Measurements from ENCODE around the gene XPNPEP3. TPM values are rescaled to one million over a fixed set of nuclear protein-coding genes. Genes with fewer than 3 reads are reported as not detected.

XPNPEP3 gene
- total and polyA plus RNA-seq, 2 of the 4 experiments (the other 2 are of a cell fraction): 9.3 to 10.9 TPM

- Histone ChIP-seq H2BK120ac (ENCODE audit: low read depth, low read length) (no peak overlapping the region), H2BK20ac (ENCODE audit: low read depth, low read length) (no peak overlapping the region), H3K18ac (ENCODE audit: low read depth, low read length) (no peak overlapping the region), H3K79me1 (ENCODE audit: low read depth in 1 of 2, low read length in 2 of 2) (no peaks in the 10 kb centered on the region; a peak in 1 of 4 replicates), H4K20me1 (ENCODE audit: insufficient read depth, low read length) (no peaks in the 10 kb centered on the region), H2AK9ac (replicated peaks; ENCODE audit: low read depth, low read length, poor library complexity) (no peak overlapping the region), H3K4me3 (ENCODE audit: insufficient read depth, low read depth, low read length) (no peak overlapping the region), H3K56ac (ENCODE audit: extremely low read depth, insufficient read depth, low read length) (no peak overlapping the region), H2AFZ (replicated peaks; ENCODE audit: low read length, poor library complexity) (no peak overlapping the region), H3K9me3 (ENCODE audit: control insufficient read depth, insufficient read depth, low read length) (no peaks in the 10 kb centered on the region), H3K36me3 (ENCODE audit: control insufficient read depth, insufficient read depth, low read length) (peaks cover 32% of the 10 kb centered on the region), H4K91ac (ENCODE audit: insufficient read depth, low read depth, low read length) (no peak overlapping the region), H3K14ac (replicated peaks; ENCODE audit: low read depth, low read length) (no peak overlapping the region), H3K4ac (ENCODE audit: low read depth, low read length) (no peak overlapping the region), H3K4me1 (ENCODE audit: control insufficient read depth, insufficient read depth, low read length) (peaks cover 1% of the 10 kb centered on the region), H3K9me1 (ENCODE audit: insufficient read depth, low read length) (no peaks in the 10 kb centered on the region; the same call in 1 of the 2 replicates), H3K4me2 (ENCODE audit: low read depth, low read length) (no peak overlapping the region), H4K8ac (ENCODE audit: low read depth in 2 of 2, low read length in 2 of 2) (no peak overlapping the region), H2BK5ac (ENCODE audit: low read depth, low read length, poor library complexity, severe bottlenecking) (no peak overlapping the region), H3K27ac (ENCODE audit: insufficient read depth, low read length) (no peak overlapping the region), H2BK15ac (ENCODE audit: low read depth, low read length) (no peak overlapping the region), H4K5ac (ENCODE audit: low read depth, low read length) (no peak overlapping the region), H3K9ac (ENCODE audit: low read depth, low read length) (no peak overlapping the region), H2AK5ac (ENCODE audit: low read depth, low read length) (no peak overlapping the region), H3K27me3 (ENCODE audit: control insufficient read depth, insufficient read depth, low read length) (no peaks in the 10 kb centered on the region), H3K23ac (ENCODE audit: low read depth, low read length) (no peak overlapping the region)
- TF ChIP-seq RAD21 (IDR thresholded peaks at IDR 0.05; ENCODE audit: low read length) (no peak), NFE2L2 (IDR thresholded peaks at IDR 0.05; ENCODE audit: low read depth, low read length) (no peak)
- dilution Hi-C loops (cut with HindIII; ENCODE audit: low sequenced_read_pairs, unreplicated experiment) (no loop called here), in situ Hi-C loops (cut with MboI; ENCODE audit: low sequenced_read_pairs) (no loop called here), intact Hi-C loops (cut with micrococcal nuclease) (no loop called here)
- ChIA-PET POLR2A (ENCODE audit: unreplicated experiment) (no interaction called here), CTCF (no interaction called here)
- BruUV-seq (replicated peaks): no TSS peak
- DNase-seq (no peak), ATAC-seq (ENCODE audit: low read depth) (peak; percentile 42)
- no CpG with 5 or more reads among the region's 5 CpGs for WGBS, 2 experiments (ENCODE audit: extremely low coverage in 2 of 2, insufficient read length in 1 of 2)
These were observed 62.5 kb downstream of the XPNPEP3 start for GRCh38 chr22:40919446-40919845.
